MCF 10A (cell line): ENCODE measurements around the gene NLGN4X. TPM values are rescaled to one million over a fixed set of nuclear protein-coding genes. Genes with fewer than 3 reads are reported as not detected.

ENCODE experiments used
- BruUV-seq: library from RNA; stranded (reverse); fragments of 400-500 nt; replicated peaks from 2 replicates; lab custom pipeline; 2021; lab: Mats Ljungman, UMichigan
- CTCF ChIA-PET: fragments of 300-600 bp; sonication (Branson Sonifier 250); formaldehyde crosslinking; extraction: SDS; loops from one replicate; lab custom pipeline; 2021; ENCODE audit warnings: antibody characterized with exemption, inconsistent platforms; lab: Yijun Ruan, JAX
- POLR2A ChIA-PET: fragments of 300-600, 350-650 bp; sonication (Branson Sonifier 250); formaldehyde crosslinking; extraction: SDS; loops from one replicate; lab custom pipeline; 2020; ENCODE audit warnings: antibody characterized with exemption, inconsistent platforms; lab: Yijun Ruan, JAX
- DNase-seq: peaks from one replicate; pipeline ENCODE4 v3.0.0-alpha.2; 2018; ENCODE audit not compliant: unreplicated experiment
- H3K27ac Mint-ChIP-seq: one replicate; pipeline ENCODE4 v1.8.0; 2022; ENCODE audit warnings: mild to moderate bottlenecking, low read depth, mixed read lengths; ENCODE audit not compliant: unreplicated experiment
- H3K27me3 Mint-ChIP-seq: one replicate; pipeline ENCODE4 v1.8.0; 2022; ENCODE audit warnings: mixed read lengths; ENCODE audit not compliant: insufficient read depth, unreplicated experiment
- H3K36me3 Mint-ChIP-seq: one replicate; pipeline ENCODE4 v1.8.0; 2022; ENCODE audit warnings: mild to moderate bottlenecking, moderate library complexity, mixed read lengths; ENCODE audit not compliant: insufficient read depth, unreplicated experiment
- H3K4me1 Mint-ChIP-seq: one replicate; pipeline ENCODE4 v1.8.0; 2022; ENCODE audit warnings: mixed read lengths; ENCODE audit not compliant: insufficient read depth, unreplicated experiment
- H3K4me3 Mint-ChIP-seq: one replicate; pipeline ENCODE4 v1.8.0; 2022; ENCODE audit warnings: mild to moderate bottlenecking, moderate library complexity, mixed read lengths; ENCODE audit not compliant: unreplicated experiment
- H3K9me3 Mint-ChIP-seq: one replicate; pipeline ENCODE4 v1.8.0; 2022; ENCODE audit warnings: mixed read lengths; ENCODE audit not compliant: unreplicated experiment
- intact Hi-C: fragments of 100-400 bp; cut with micrococcal nuclease; formaldehyde crosslinking; loops from 2 replicates; pipeline ENCODE4 v1.14.1; 2022
- total RNA-seq: library from RNA; stranded (reverse); gene quantifications from 2 replicates; pipeline ENCODE4 v1.2.3, GENCODE V29; 2022
- TF ChIP-seq, protein P1 (sequence below): fragments of 200-600 bp; IDR thresholded peaks from one replicate; pipeline ENCODE4 v1.8.0; 2022; ENCODE audit warnings: antibody characterized with exemption, mild to moderate bottlenecking; ENCODE audit not compliant: unreplicated experiment

Gene NLGN4X
- total RNA-seq, 1 experiment from 2014 or later = 1.6 TPM

DNA sequence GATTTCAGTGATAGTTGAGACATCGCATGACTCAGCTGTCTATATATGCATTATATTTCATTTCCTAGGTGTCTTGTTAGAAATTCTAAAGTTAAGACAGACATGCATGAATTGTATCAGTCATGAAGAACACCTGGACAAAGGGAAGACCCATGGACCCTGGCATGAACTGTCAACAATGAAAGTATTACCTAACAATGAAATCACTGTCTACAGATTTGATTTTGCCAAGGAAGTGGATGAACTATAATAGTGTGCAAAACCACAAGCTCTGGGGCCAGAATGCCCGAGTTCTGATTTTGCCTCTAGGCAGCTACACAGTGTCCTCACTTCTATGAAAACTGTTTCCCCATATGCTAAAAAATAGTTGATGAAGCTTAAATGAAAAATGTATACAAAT is 386.1 kb downstream of the NLGN4X start:
- CTCF ChIA-PET = no interaction called here
- Mint-ChIP-seq H3K36me3 (no peaks in the 10 kb centered on the region), H3K4me1 (peaks cover 10% of the 10 kb centered on the region), H3K27ac (no peak overlapping the region), H3K27me3 (no peaks in the 10 kb centered on the region), H3K4me3 (no peak overlapping the region), H3K9me3 (no peaks in the 10 kb centered on the region)
- TF ChIP-seq, protein P1, sequence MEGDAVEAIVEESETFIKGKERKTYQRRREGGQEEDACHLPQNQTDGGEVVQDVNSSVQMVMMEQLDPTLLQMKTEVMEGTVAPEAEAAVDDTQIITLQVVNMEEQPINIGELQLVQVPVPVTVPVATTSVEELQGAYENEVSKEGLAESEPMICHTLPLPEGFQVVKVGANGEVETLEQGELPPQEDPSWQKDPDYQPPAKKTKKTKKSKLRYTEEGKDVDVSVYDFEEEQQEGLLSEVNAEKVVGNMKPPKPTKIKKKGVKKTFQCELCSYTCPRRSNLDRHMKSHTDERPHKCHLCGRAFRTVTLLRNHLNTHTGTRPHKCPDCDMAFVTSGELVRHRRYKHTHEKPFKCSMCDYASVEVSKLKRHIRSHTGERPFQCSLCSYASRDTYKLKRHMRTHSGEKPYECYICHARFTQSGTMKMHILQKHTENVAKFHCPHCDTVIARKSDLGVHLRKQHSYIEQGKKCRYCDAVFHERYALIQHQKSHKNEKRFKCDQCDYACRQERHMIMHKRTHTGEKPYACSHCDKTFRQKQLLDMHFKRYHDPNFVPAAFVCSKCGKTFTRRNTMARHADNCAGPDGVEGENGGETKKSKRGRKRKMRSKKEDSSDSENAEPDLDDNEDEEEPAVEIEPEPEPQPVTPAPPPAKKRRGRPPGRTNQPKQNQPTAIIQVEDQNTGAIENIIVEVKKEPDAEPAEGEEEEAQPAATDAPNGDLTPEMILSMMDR = no peak
- intact Hi-C loops = no loop called here
- no peak for DNase-seq
- BruUV-seq = no TSS peak
- POLR2A ChIA-PET = no interaction called here
